Stimulated activated CD4-positive, alpha-beta T cell treated with anti-CD3 and anti-CD28 coated beads, Interleukin-4, amount 100 ng/mL, for 4 hours (primary cell): ENCODE measurements around the gene PPFIBP1.
"Not testable (repeated sequence)": the region's sequence is repeated elsewhere in the genome, so short reads cannot be mapped to it uniquely, and the experiment has no call there.

ENCODE experiments used
- DNase-seq, 2 experiments: peaks; one replicate each; pipeline ENCODE4 v3.0.0-alpha.2; 2020

PPFIBP1 gene

GRCh38 chr12:27572486-27573255 is 48.7 kb downstream of the PPFIBP1 start:
- DNase-seq = no peak

GRCh38 chr12:27573972-27574371 is 50.0 kb downstream of the PPFIBP1 start:
- DNase-seq = no peak

- no peak for DNase-seq
Measured at GRCh38 chr12:27575090-27575761, 51.2 kb downstream of the PPFIBP1 start.

GRCh38 chr12:27575762-27576118 is 51.7 kb downstream of the PPFIBP1 start:
- DNase-seq = no peak

- no peak for DNase-seq
Measured at GRCh38 chr12:27576667-27577347, 52.8 kb downstream of the PPFIBP1 start.

GRCh38 chr12:27577688-27578087 is 53.7 kb downstream of the PPFIBP1 start:
- no peak for DNase-seq

- DNase-seq = no peak
Measured at GRCh38 chr12:27578689-27579372, 54.8 kb downstream of the PPFIBP1 start.

- DNase-seq = no peak
Measured at GRCh38 chr12:27580561-27581330, 56.7 kb downstream of the PPFIBP1 start.

- DNase-seq = not testable (repeated sequence)
Measured at GRCh38 chr12:27581331-27581671, 57.3 kb downstream of the PPFIBP1 start.

- DNase-seq = not testable (repeated sequence)
Measured at GRCh38 chr12:27581833-27582232, 57.8 kb downstream of the PPFIBP1 start.

GRCh38 chr12:27582445-27582844 is 58.4 kb downstream of the PPFIBP1 start:
- DNase-seq = not testable (repeated sequence)

- no peak for DNase-seq
Measured at GRCh38 chr12:27583057-27583797, 59.2 kb downstream of the PPFIBP1 start.

GRCh38 chr12:27583981-27584380 is 60.0 kb downstream of the PPFIBP1 start:
- no peak for DNase-seq

GRCh38 chr12:27585739-27586265 is 61.8 kb downstream of the PPFIBP1 start:
- no peak for DNase-seq

- DNase-seq = not testable (repeated sequence)
Measured at GRCh38 chr12:27588075-27588730, 64.2 kb downstream of the PPFIBP1 start.

- no peak for DNase-seq
Measured at GRCh38 chr12:27588776-27589175, 64.8 kb downstream of the PPFIBP1 start.

- DNase-seq = no peak
Measured at GRCh38 chr12:27589419-27589818, 65.4 kb downstream of the PPFIBP1 start.

- not testable (repeated sequence) for DNase-seq
Measured at GRCh38 chr12:27591698-27592097, 67.7 kb downstream of the PPFIBP1 start.

GRCh38 chr12:27592548-27592947 is 68.5 kb downstream of the PPFIBP1 start:
- no peak for DNase-seq

GRCh38 chr12:27593266-27593665 is 69.3 kb downstream of the PPFIBP1 start:
- DNase-seq = no peak

- no peak for DNase-seq
Measured at GRCh38 chr12:27595231-27595642, 71.2 kb downstream of the PPFIBP1 start.
